NCI-H526 (cell line): ENCODE results near the gene ASTN2.
A peak's percentile ranks its signal among the peaks of the same experiment; 100 is the strongest.

ENCODE experiments used
- DNase-seq, 2 experiments: peaks; one replicate each; lab custom pipeline; 2025; lab: John Stamatoyannopoulos, UW

Gene ASTN2

GRCh38 chr9:117164512-117164911 lies 250.3 kb downstream of the ASTN2 start:
- DNase-seq: no peak

GRCh38 chr9:117160254-117160653 lies 254.6 kb downstream of the ASTN2 start:
- DNase-seq: peak in 1 of 2 experiments; percentile 23

- no peak for DNase-seq
These were observed 257.9 kb downstream of the ASTN2 start for GRCh38 chr9:117156771-117157535.

- no peak for DNase-seq
These were observed 258.6 kb downstream of the ASTN2 start for GRCh38 chr9:117156144-117156688.

GRCh38 chr9:117153021-117153420 lies 261.8 kb downstream of the ASTN2 start:
- no peak for DNase-seq

GRCh38 chr9:117151716-117152115 lies 263.1 kb downstream of the ASTN2 start:
- no peak for DNase-seq

- no peak for DNase-seq
These were observed 264.9 kb downstream of the ASTN2 start for GRCh38 chr9:117149996-117150395.

GRCh38 chr9:117145811-117146490 lies 268.9 kb downstream of the ASTN2 start:
- DNase-seq: no peak

- DNase-seq: no peak
These were observed 269.8 kb downstream of the ASTN2 start for GRCh38 chr9:117145081-117145480.

GRCh38 chr9:117138231-117138630 lies 276.6 kb downstream of the ASTN2 start:
- DNase-seq: no peak

- DNase-seq: no peak
These were observed 278.4 kb downstream of the ASTN2 start for GRCh38 chr9:117136461-117136860.

GRCh38 chr9:117135501-117136098 lies 279.3 kb downstream of the ASTN2 start:
- DNase-seq: no peak

GRCh38 chr9:117134826-117135500 lies 279.9 kb downstream of the ASTN2 start:
- DNase-seq: no peak

- DNase-seq: no peak
These were observed 288.0 kb downstream of the ASTN2 start for GRCh38 chr9:117126871-117127270.

GRCh38 chr9:117125531-117125930 lies 289.3 kb downstream of the ASTN2 start:
- DNase-seq: peak in 1 of 2 experiments; percentile 7

GRCh38 chr9:117123729-117124128 lies 291.1 kb downstream of the ASTN2 start:
- DNase-seq: no peak

- DNase-seq: no peak
These were observed 291.9 kb downstream of the ASTN2 start for GRCh38 chr9:117122953-117123352.

- no peak for DNase-seq
These were observed 292.8 kb downstream of the ASTN2 start for GRCh38 chr9:117122102-117122501.

GRCh38 chr9:117121316-117121715 lies 293.5 kb downstream of the ASTN2 start:
- no peak for DNase-seq

- no peak for DNase-seq
These were observed 294.8 kb downstream of the ASTN2 start for GRCh38 chr9:117120061-117120460.

GRCh38 chr9:117116084-117116483 lies 298.8 kb downstream of the ASTN2 start:
- DNase-seq: no peak

- DNase-seq: no peak
These were observed 300.1 kb downstream of the ASTN2 start for GRCh38 chr9:117114768-117115167.
